GM19240 (cell line): ENCODE results near the gene REM1.
"Not testable (repeated sequence)": the region's sequence is repeated elsewhere in the genome, so short reads cannot be mapped to it uniquely, and the experiment has no call there.

Experiments used
- DNase-seq: peaks from one replicate; pipeline ENCODE4 v3.0.0; 2011; ENCODE audit warnings: low spot score; ENCODE audit not compliant: insufficient read length

The REM1 gene

DNA sequence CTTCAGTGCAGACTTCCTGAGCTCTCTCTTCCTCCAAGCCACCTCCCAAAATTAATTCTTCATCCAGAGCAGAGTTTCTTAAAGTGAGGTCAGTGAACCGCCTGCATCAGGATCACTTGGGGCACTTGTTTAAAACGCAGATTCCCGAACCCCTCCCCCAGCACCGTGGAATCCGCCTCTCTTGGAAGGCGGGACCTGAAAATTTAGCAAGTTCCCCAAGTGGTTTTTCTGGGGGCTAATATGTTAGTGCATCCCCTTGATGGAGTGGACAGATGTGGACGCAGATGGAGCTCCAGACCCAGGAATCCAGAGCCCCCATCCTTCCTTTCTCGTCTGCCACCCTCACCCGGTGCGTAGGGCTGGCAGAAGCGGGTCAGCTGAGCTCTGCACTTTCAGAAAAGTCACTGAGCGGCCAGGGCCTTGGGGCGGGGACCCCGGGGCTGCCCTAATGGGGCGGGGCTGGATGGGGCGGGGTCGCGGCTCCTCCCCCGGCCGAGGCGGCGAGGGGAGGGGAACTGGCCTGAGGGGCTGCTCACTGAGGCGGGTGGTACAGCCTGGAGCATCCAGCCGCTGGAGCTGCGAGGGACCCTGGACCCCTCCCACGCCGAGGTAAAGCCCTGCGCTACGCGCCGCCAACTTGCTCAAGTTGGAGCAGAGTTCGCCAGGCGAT lies at the start of gene REM1, which contains the start of gene DEFB124:
Gene REM1, plus strand, starts transcription at position 531 of the 670 bp plus-strand sequence. CDS start 1,158 bp downstream, outside the sequence.
Gene DEFB124, minus strand, starts transcription at position 370 of the 670 bp plus-strand sequence. CDS start 2,114 bp downstream, outside the sequence.
- DNase-seq, result no peak

GRCh38 chr20:31425797-31426196 lies 49.3 kb upstream of the REM1 start:
- no peak for DNase-seq

DNA sequence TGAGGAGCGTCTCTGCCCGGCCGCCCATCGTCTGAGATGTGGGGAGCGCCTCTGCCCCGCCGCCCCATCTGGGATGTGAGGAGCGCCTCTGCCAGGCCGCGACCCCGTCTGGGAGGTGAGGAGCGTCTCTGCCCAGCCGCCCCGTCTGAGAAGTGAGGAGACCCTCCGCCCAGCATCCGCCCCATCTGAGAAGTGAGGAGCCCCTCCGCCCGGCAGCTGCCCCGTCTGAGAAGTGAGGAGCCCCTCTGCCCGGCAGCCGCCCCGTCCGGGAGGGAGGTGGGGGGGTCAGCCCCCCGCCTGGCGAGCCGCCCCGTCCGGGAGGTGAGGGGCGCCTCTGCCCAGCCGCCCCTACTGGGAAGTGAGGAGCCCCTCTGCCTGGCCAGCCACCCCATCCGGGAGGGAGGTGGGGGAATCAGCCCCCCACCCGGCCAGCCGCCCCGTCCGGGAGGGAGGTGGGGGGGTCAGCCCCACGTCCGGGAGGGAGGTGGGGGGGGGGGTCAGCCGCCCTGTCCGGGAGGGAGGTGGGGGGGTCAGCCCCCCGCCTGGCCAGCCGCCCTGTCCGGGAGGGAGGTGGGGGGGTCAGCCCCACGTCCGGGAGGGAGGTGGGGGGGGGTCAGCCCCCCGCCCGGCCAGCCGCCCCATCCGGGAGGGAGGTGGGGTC lies 48.1 kb upstream of the REM1 start:
- not testable (repeated sequence) for DNase-seq

- DNase-seq, result not testable (repeated sequence)
Measured at GRCh38 chr20:31427576-31427975, 47.5 kb upstream of the REM1 start.

DNA sequence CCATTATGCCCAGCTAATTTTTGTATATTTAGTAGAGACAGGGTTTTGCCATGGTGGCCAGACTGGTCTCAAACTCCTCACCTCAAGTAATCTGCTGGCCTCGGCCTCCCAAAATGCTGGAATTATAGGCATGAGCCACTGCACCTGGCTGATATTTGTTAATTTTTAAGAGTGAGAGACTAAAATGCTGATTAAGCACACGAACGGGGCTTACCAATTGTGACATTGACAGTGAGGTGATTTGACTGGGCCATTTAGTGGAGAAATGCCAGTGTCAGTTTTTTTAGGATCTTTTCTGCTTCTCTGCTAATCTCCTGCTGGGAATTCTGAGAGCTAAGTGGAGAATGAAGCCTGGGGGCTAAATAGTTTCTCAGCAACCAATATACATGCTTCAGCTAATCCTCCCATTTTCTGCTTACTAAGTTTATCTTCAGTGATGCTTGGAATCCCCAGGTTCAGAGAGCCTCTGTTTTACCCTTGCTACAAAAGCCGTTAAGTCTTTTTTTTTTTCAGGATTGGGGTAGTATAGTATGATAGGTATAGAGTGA lies 44.4 kb upstream of the REM1 start:
- no peak for DNase-seq

DNA sequence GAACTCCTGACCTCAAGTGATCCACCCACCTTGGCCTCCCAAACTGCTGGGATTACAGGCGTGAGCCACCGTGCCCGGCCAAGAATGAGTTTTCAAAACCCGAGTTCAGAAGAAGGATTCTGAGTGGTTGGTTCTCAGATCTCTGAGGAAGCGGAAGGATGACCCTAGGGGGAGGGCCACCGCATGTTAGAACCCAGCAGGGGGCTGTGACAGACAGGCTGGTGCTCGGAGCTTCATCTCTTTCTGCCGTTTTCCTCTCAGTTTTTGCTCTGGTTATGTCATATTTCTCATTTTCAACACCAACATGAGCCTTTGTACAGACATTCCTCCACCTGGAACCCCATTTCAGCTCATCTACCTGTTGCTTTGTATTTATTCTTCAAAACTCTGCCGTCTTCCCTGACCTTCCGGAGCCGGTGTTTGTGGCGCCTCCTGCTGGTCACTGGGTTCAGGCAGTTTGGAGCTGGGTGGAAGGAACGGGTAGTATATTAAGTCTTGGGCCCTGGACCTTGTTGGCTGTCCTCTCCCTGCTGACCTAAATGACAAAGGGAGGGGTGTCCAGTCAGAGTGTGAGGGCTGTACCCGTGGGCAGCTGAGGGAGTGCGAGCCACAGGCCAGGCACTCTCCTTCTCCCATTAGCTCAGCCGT lies 35.0 kb upstream of the REM1 start, which contains the start of gene DEFB123:
Gene DEFB123, plus strand, starts transcription at position 621 of the 648 bp plus-strand sequence. CDS start 67 bp downstream, outside the sequence.
- no peak for DNase-seq

- no peak for DNase-seq
Measured at GRCh38 chr20:31446084-31446819, 28.8 kb upstream of the REM1 start.

GRCh38 chr20:31449511-31450414 lies 25.3 kb upstream of the REM1 start:
- DNase-seq, result no peak

- DNase-seq, result no peak
Measured at GRCh38 chr20:31452575-31452974, 22.5 kb upstream of the REM1 start.

DNA sequence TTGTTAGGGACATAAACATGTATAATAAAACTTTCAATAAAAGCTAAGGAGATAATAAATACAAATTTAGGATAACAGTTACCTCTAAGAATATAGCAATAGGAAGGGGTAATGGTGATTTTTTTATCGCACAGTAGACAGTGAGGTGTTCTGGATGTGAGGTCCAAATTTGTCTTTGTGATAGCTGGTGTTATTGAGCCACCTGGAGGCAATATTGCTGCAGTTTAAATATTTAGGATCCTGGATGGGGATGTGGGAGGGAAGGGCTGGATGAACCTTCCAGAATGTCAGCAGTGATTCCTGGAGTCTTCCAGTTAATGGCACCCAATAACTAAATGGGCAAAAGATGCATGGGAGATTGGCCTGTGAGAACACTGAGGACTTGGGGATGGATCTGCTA lies 20.7 kb upstream of the REM1 start:
- DNase-seq, result no peak

- DNase-seq, result not testable (repeated sequence)
Measured at GRCh38 chr20:31470946-31471345, 4.1 kb upstream of the REM1 start.

DNA sequence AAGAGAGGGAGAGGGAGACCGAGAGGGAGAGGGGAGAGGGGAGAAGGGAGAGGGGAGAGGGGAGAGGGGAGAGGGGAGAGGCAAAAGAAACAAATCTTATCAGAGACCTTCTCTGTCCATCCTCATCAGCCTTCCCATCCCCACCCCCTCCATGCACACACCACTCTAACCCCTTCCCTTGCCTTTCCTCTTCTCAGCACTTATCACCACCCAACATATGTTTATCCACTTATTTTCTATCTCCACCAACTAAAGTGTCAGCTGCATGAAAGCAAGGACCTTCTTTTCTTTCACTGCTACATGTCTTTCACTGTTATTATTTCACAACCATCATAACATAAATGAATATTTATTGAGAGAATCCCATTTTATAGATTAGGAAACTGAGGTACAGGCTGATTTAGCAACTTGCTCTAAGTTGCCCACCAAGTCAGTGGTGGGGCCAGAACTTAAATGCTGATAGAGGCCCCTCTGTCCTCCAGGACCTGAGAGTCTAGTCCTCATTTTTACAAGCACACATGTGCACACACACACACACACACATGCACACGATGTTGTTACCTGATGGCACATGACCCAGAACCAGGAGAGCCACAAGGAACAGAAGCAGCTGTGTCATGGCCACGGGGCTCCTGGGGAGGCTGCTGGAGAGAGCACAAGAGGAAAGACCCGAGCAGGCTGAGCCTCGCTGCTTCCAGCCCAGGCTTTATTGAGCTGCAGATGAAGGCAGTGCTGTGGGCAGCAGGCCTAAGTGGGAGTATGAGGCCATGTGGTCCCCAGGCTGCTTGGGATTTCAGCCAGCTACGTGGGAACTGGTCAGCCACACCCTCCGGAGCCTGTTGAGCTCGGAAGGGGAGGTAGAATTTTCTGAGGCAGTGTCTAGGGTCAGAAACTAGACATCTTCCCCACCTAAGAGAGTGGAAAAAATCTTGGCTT lies 2.4 kb upstream of the REM1 start:
- DNase-seq, result no peak

DNA sequence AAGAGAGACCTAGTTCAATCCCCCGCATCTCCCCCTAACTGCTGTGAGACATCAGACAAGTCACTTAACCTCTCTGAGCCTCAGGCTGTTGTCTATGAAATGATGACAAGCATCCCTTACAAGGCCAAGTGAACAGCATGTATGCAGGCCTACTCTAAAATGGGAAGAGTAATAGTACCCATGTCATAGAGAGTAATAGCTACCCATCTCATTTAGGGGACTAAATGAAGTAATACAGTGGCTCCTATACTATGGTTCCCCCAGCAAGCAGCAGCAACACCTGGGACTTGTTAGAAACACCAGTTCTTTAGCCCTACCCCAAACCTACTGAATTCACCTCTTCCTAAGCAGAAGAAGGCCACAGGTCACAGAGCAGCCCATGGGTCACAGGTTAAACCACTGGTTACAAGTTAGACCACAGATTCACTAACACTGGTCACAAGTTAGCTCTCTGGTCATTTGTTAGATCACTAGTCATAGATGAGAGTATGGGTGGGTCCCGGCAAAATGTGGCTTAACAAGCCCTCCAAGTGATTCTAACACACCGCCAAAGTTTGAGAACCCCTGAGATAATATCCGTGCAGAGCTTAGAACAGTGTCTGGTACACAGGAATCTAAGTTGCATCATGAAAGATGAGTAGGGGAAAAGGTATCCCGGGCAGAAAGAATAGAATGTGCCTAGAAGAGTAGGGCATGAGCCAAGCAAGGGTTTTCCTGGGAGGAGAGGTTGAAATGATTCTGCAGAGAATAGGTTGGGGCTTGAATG lies 1.6 kb upstream of the REM1 start:
- no peak for DNase-seq

GRCh38 chr20:31474097-31474436 lies 1.0 kb upstream of the REM1 start:
- no peak for DNase-seq

- DNase-seq, result no peak
Measured at GRCh38 chr20:31475472-31476293, 595 bp downstream of the REM1 start.

GRCh38 chr20:31476294-31476585 lies 1.2 kb downstream of the REM1 start:
- DNase-seq, result no peak

DNA sequence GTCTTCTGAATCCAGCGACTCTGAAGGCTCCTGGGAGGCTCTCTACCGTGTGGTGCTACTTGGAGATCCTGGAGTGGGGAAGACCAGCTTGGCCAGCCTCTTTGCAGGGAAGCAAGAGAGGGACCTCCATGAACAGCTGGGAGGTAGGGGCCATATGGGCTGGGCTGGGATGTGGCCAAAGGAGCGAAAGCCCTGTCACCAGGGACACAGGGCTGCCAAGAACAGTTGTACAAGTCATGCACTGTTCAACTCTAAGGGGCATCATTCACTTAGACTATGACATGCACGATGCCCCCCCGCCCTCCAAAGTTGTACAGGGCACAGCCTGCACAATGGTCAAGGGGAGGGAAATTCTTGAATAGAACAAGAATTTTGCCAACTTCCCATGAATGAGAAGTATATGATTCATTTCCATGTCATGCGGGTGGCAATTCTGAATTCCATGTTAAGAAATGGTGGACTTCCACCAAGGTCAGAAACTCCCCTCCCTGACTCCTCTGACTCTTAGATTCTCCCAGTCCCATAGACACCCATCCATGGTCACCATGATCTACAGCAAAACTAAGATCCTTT lies 1.6 kb downstream of the REM1 start:
- DNase-seq, result no peak
